Activated effector memory CD4-positive, alpha-beta T cell treated with anti-CD3 and anti-CD28 coated beads, Interleukin-2, amount 50 U/mL, for 16 hours (primary cell): ENCODE results near the gene CD38.
"Not testable (repeated sequence)": the region's sequence is repeated elsewhere in the genome, so short reads cannot be mapped to it uniquely, and the experiment has no call there.

Source experiments
- DNase-seq: peaks from one replicate; pipeline ENCODE4 v3.0.0-alpha.2; 2020

CD38 gene

DNA sequence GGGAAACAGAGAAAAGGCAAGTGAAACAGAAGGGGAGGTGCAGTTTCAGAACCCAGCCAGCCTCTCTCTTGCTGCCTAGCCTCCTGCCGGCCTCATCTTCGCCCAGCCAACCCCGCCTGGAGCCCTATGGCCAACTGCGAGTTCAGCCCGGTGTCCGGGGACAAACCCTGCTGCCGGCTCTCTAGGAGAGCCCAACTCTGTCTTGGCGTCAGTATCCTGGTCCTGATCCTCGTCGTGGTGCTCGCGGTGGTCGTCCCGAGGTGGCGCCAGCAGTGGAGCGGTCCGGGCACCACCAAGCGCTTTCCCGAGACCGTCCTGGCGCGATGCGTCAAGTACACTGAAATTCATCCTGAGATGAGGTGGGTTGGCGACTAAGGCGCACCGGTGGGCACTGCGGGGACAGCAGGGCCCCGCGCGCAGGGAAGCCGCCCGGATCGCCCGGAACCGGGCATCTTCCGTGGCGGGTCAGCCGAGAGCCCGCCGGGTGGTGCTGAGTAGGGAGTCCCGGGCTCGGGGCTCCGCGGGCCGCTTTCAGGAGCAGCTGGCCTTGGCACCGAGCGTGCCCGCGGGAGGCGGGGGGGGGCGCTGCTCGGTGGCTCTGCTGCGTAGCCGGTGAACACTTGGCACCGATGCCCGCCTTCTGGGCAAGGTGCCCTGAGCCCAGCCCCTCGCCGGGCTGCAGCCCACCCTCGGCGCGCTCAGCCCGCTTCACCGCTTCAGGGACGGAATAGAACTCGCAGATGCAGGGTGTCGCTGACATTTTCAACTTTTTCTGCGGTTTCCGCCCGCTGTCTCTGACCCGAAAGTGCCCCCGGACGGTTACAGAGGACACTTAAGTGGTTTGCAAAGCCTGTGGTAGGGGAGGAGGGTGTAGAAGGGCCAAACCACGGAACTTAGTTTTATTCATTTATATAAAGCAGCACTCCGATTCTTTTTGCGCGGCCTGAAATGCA, at the start of gene CD38:
TSS of gene CD38 (plus strand) at position 40 of the 953 bp plus-strand sequence. CDS start at position 127, 87 bp downstream.
- peak; percentile 78 for DNase-seq

DNA sequence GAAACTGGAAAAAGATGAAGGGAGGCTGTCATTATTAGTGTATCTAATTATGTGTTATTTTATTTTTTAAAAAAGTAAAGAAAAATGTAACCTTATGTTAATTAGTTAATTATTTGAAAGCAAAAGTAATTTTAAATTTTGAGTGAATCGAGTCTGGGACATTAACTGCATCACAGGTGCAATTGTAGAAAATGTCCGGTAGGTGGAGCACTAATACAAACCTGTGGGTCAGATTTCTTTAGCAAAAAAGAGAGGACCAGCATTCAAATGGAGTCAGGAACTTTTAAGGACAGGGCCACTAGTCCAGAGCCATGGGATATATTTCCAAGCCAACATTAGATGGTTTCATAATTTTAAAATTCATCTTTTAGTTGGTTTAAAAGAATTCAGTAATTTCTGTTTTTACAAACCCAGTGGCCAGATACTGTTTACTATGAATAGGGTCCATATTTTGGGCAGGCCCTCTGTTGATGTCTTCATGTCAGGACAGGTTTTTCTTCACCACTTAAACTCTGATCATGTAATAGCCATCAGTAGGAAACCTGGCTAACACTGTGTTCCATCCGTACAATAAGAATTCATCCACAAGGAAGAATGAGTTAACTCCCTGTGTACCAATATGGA, 48.1 kb upstream of the CD38 start:
- DNase-seq, result no peak

DNA sequence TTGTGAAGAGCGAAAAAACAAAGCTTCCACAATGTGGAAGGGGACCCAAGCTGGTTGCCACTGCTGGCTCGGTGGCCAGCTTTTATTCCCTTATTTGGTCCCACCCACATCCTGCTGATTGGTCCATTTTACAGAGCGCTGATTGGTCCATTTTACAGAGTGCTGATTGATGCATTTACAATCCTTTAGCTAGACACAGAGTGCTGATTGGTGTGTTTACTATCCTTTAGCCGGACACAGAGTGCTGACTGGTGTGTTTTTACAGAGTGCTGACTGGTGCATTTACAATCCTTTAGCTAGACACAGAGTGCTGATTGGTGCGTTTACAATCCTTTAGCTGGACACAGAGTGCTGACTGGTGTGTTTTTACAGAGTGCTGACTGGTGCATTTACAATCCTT, 45.1 kb upstream of the CD38 start:
- DNase-seq, result not testable (repeated sequence)

DNA sequence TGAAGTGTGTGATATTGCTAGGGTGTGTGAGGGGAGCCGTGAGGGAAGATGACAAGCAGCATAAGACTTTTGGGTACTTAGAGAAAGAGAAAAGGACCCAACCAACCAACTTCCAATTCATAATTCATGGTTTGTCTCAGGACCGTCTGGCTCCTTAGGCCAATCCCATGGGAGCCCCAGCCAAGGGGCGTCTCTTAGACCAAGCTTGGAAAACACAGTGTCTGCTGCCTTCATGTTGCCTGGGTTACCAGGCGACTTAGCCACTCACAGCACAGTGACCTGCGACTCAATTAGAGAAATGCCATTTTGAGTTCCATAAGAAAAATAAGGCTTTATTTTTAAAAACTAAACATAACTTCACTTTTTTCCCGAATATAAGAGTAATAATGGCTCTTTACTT, 42.6 kb upstream of the CD38 start:
- DNase-seq, result no peak

DNA sequence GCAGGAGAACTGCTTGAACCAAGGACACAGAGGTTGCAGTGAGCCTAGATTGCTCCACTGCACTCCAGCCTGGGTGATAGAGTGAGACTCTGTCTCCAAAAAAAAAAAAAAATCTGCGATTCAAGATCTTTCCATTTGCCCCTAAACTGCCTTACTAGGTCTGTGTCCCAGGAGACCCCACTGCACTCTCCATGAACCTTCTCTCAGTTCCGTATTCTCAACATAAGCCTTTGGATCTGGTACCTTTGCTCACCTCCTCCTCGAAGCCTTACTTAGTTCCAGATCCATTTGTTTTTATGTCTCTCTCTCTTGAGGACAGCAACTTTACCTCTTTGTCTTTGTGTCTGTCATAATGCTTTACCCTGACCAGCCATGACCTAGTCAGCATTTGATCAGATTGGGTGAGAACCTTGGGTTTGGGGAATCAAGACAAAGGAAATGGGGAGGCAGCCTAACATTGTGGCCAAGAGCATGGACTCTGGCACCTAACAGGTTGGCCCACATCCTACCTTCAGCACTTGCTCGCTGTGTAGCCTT, 41.5 kb upstream of the CD38 start:
- no peak for DNase-seq

DNA sequence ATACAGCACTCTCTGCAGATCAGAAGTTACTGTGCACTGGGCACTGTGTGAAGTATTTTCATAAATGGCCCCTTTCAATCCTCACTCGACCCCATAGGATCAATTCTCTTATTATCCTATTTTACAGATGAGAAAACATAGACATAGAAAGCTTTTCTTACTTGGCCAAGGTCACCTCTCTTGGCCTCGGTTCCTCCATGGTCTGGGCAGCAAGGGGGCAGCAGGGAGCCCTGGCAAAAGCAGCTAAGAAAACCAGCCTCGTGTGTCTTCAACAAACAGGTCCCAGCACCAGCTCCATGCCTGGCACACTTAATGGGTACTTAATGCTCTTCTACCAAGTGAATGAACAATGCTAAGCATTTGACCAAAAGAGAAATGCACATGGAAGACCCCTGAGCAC, 40.9 kb upstream of the CD38 start:
- DNase-seq, result no peak

DNA sequence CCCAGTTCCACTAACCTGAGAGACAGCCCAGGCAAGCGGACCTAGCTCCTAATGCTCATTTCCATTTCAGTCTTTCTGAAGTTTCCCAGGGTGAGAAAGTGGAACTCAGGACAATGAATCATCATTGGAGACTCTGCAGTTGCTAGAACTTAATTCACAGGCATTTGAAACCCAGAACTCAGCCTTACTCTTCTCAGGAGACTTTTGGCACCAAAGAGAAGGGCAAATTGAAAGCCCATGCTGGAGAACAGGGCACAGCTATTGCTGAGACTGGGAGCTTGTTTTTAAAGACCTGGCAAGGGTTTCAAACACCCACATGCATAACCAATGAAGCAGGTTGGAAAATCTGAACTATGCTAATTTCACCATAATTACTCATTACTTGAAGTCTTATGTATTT, 39.3 kb upstream of the CD38 start:
- DNase-seq, result no peak

DNA sequence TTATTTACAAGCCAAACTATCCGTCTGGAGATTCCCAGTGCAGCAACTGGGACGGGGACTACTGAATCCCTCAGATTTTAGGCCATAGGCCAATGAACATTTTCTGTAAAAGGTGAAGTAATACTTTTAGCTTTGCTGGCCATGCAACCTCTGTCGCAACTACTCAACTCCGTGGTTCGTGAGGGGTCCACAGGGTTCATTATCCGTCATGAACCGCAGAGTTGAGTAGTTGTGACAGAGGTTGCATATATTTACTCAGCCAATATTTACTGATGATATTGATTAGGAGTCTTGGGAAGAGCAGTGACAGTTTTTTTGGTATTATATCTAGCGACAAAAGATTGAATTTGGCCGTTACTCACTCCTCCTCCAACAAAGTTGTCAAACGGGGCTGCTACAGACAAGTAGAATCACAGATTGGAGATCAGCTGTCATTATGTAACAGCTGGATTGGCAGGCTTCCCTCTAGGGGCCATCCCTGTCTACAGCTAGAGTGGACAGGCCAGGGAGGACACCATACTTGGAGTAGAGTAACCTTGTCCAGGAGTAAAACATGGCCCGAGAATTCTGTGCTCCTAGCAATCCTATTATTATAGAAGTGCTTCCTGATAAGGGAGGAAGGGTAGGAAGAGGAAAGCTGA, 37.2 kb upstream of the CD38 start:
- DNase-seq, result no peak

DNA sequence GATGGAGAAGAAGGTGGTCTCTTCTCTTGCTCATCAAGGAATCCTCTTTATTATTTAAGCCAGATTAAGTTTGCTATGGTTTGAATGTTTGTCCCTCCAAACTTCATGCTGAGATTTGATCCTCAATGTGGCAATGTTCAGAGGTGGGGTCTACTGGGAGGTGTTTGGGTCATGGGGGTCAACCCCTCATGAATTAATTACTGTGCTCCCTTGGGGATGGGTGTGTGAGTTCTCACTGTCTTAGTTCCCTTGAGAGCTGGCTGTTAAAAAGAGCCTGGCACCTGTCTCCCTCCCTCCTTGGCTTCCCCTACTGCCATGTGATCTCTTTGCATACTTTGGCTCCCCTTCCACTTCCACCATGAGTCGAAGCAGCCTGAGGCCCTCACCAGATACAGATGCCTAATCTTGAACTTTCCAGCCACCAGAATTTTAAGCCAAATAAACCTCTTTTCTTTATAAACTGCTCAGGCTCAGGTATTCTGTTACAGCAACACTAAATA, 36.0 kb upstream of the CD38 start:
- DNase-seq, result no peak

DNA sequence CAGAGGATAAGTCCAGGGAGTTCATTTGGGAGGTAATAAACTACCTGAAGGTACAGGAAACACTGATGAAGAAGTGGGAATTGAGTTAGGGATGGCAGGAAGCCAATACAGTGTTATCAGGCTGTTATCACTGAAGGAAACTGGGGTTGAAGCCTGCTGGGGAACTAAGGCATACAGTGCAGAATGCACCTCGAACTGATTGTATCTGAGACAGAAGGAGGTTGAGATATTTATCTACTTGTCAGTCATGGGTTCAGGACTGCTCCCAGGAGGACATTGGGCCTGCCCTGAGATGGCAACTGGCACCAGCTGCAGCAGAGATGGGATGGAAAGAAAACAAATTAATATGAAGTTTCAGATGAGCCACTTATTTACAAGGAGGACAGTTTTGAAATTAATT, 35.5 kb upstream of the CD38 start:
- no peak for DNase-seq

DNA sequence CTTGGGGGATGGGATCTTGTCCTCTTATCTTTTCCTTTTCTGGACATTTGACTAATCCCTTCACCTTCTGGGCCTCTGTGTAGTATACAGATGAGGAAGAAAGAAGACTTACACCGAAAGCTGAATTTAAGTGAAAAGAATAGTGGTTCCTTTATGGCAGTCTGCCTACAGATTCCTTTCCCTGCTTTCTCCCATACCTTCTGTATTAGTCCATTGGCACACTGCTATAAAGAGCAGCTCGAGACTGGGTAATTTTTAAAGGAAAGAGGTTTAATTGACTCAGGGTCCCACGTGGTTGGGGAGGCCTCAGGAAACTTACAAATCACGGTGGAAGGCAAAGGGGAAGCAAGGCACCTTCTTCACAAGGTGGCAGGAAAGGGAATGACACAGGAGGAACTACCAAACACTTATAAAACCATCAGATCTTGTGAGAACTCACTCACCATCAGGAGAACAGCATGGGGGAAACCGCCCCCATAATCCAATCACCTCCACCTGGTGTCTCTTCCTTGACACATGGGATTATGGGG, 34.0 kb upstream of the CD38 start:
- DNase-seq, result no peak

DNA sequence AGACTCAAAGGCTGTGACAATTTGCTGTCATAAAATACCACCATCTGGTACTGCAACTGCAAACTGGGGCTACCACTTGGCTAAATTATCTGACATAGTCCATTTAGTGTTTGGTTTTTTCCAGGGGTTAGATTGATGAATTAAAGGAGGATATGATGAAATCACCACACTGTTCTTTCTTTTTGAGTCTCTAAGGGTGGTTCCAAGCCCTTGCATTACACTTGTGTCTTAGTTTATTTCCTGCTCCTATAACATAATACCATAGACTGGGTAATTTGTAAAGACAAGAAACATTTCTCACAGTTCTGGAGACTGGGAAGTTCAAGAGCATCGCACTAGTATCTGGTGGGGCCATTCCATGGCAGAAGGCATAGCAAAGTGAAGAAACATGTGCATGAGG, 32.0 kb upstream of the CD38 start:
- DNase-seq, result no peak

DNA sequence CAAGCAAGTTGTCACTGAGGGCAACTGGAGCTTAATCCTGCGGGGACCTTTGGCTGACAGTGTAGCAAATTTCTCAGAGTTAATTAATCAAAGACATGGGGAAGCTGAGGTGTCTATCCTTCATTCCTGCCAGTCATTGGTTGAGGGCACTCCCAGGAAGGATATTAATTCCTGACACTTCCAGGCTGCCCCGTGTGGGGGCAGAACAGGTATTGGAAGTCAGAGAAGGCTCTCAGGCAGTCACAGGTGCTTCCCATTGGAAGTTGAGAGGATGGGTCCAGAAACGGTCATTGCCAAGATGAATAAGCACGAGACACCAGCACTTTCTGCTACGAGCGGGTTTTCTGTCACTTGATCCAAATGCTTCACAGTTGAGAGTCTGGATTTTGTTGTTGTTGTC, 29.1 kb upstream of the CD38 start:
- no peak for DNase-seq

DNA sequence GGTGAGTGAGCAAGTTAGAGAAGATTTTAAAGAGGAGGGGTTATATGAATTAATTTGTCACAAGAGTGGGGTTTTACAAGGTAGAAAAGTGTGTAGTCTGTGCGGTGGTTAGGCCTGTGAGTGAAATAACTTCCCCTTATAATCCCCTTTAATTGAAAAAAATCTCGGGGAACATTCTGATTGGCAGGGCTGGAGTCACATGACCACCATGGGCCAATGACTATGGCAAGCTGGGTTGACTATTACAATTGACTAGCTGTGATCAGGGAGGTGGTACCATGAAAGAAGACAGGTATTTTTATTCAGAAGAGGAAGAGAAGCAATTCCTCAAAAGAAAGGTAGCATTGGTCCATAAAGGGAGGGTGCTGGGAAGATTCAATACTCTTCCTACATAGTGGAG, 27.0 kb upstream of the CD38 start:
- no peak for DNase-seq

DNA sequence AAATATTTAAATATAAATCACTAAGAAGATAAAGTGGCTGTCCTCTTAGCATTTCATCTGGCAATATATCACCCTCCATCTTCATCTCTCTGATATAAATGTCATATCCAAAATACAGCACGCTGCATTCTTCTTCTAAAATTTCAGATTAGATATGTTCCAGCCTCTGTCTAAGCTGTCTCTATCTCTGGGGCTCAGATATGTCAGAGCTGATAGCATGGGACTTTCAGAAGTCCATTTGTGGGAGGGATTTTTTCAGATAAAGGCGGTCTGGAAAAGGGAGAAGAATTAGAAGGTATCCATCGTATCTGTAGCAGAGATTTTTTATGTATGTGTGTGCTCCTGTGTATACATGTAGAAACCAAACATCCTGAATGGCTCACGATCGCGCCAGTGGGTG, 25.0 kb upstream of the CD38 start:
- DNase-seq, result no peak

DNA sequence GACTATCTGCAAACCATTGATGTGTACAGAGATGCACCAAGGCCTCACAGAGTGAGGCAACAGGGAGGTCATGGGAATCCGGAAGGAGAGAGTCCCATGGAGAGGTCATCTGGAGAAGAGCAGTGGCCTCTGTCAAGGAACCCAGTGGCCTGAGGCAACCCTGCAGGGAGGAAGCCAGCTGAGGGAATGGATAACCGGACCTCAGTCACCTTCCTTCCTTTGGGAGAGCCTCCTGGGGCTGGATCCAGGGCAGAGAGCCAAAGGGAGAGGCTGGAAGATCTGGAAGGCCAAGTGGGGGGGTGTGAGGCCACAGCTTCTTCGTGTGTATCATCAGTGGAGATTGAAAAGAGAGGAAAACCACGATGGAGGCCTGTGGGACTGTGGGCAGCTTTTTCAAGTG, 24.3 kb upstream of the CD38 start:
- no peak for DNase-seq

DNA sequence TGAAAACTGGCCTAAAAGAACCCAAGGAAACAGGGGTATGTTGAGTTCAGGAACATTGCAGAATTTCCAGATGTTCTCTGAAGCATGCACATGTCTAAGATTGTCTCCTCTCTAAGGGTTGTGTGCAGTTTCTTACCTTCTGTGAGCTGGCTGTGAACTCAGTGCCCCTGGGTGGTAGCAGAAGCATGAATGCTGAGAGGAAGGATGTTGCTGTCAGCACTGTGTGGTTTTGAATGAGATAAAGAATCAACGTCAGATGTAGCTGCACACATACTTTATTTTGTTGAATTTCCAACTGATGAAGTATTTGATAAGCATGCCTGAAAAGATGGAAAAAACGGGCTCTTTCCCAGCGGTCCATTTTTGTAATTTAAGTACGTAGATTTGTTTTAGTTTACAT, 23.8 kb upstream of the CD38 start:
- peak; percentile 74 for DNase-seq

DNA sequence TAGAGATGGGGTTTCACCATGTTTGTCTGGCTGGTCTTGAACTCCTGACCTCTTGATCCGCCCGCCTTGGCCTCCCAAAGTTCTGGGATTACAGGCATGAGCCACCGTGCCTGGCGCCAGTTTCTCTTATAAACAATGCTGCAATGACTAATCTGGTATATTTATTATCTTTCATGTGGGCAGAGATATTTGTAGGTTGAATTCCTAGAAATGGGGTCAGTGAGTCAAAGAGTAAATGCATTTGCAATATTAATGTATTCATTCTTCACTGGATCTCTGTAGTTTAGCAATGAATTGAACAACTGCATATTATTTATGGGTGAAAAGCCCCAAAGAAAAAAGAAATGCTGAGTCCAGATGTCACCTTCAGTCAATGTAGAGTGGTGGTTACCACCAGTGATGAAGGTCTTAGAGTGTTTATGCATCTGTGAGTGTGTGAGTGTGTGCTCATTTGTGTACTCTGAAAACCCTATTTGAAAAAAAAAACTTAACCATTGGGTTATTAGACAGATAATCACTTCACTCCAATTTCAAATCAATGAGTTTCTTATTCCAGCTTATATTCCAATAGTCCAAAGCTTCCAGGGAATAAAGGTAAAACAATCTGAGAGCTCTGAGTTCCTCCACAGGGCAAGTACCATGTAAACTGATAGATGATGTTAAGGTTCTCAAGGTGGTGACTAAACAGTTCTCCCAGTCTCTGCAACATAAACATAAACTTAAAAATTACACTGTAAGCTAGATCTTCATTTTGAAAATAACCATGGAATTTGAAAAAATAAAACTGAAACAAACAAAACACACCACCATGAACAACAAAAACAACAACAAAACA, 22.6 kb upstream of the CD38 start:
- peak; percentile 82 for DNase-seq

DNA sequence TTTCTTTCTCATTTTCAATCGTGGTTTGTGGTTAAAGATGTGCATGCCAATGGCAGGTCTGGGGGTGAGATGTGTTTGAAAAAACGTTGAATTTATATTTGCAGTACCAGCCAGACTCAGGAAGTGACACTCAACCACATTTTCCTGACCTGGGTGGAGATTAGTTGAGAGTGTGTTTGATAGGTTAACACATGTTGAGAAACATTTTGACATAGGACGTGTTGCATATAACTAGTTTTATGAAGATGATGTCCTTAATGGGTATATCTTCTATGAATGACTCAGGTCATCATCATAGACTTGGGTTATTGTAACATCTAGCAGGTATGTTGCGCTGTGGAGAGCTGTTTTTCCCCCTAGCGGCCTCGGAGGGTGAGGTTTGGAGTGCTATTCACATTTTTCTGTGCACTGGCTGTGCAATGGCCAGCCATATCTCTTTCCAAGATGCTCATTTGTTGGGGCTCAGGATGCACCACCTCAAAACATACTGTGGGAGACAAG, 21.7 kb upstream of the CD38 start:
- peak; percentile 88 for DNase-seq

DNA sequence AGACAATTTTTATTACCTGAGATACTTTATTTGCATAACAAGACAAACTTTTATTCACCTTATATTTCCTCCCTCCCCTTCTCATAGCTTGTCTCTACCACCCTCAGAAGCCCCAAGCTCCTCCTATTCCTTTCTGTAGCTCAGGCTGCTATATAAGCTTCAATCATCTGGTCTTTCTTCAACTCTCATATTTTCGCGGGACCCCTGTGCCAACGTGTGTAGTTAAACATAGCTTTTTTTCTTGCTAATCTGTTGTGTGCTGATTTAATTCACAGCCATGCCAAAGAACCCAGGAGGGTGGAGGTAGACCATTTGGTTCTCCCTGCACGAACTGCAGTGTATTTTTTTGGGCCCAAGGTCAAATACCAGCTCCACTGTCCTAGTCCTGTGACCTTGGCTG, 21.1 kb upstream of the CD38 start:
- no peak for DNase-seq

DNA sequence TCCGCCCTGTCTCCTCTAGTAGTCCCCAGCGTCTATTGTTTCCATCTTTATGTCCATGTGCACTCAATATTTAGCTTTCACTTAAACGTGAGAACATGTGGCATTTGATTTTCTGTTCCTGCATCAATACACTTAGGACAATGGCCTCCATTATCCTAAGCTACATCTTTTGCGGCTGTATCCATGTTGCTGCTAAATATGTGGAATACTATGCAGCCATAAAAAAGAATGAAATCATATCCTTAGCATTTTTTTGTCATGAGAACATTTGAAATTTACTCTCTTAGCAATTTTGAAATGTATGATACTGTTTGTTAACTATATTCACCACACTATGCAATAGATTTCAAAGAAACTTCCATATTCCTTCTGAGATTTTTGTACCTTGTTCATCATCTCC, 19.8 kb upstream of the CD38 start:
- DNase-seq, result no peak

DNA sequence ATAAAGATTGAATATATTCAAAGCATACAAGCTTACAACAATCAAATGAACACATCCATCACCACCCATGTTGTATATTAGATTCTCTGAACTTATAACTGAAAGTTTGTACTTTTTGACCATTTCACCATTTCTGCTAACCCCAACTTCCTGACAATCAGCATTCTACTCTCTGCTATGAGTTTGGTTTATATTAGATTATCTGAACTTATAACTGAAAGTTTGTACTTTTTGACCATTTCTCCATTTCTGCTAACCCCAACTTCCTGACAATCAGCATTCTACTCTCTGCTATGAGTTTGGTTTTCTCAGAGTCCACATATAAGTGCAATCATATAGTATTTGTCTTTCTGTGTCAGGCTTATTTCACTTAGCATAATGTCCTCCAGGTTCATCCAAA, 15.7 kb upstream of the CD38 start:
- not testable (repeated sequence) for DNase-seq
